SK-N-MC (cell line): Measurements from ENCODE around the gene CSRP3.

Experiments
- EZH2 ChIP-seq: fragments of 200-600 bp; sonication (generic); IDR thresholded peaks from one replicate; pipeline ENCODE4 v1.6.1; 2017; ENCODE audit warnings: antibody characterized with exemption
- FOXP2 ChIP-seq: optimal IDR thresholded peaks from 2 replicates; pipeline ENCODE3; 2011; ENCODE audit warnings: mild to moderate bottlenecking, moderate library complexity; ENCODE audit not compliant: insufficient read depth; ENCODE audit errors: extremely low read length, control extremely low read depth

GRCh38 chr11:19242179-19242932 is 40.6 kb upstream of the CSRP3 start:
- TF ChIP-seq EZH2 (no peak), FOXP2 (no peak)
